CD4-positive, alpha-beta T cell treated with Interleukin-15 for 1 hour (primary cell): ENCODE measurements around the gene CSHL1.
A peak's percentile ranks its signal among the peaks of the same experiment; 100 is the strongest.
"Not testable (repeated sequence)": the region's sequence is repeated elsewhere in the genome, so short reads cannot be mapped to it uniquely, and the experiment has no call there.

Source experiments
- DNase-seq: peaks from one replicate; pipeline ENCODE4 v3.0.0-alpha.2; 2020

CSHL1 gene

GRCh38 chr17:63939884-63940283 lies 28.8 kb upstream of the CSHL1 start:
- DNase-seq: no peak

DNA sequence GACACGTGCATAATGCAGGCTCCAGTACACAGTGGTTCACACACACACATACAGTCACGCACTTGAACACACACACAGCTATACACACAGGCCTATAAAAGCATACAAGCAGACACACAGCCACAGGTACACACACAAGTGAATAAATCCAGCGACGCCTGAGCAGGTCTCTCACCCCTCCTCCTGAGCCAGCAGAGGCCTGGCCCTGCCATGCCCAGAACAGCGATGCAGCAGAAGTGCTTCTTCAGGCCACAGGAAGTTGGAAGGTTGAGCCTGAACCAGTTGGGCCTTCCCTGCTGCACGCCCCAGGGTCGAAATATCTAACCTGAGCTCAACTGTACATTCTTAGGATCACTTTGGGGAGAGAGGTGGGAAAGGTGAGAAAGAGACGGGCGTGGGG lies 28.3 kb upstream of the CSHL1 start:
- no peak for DNase-seq

- no peak for DNase-seq
Observed at GRCh38 chr17:63937920-63938319, 26.9 kb upstream of the CSHL1 start.

- DNase-seq: no peak
Observed at GRCh38 chr17:63937319-63937718, 26.3 kb upstream of the CSHL1 start.

DNA sequence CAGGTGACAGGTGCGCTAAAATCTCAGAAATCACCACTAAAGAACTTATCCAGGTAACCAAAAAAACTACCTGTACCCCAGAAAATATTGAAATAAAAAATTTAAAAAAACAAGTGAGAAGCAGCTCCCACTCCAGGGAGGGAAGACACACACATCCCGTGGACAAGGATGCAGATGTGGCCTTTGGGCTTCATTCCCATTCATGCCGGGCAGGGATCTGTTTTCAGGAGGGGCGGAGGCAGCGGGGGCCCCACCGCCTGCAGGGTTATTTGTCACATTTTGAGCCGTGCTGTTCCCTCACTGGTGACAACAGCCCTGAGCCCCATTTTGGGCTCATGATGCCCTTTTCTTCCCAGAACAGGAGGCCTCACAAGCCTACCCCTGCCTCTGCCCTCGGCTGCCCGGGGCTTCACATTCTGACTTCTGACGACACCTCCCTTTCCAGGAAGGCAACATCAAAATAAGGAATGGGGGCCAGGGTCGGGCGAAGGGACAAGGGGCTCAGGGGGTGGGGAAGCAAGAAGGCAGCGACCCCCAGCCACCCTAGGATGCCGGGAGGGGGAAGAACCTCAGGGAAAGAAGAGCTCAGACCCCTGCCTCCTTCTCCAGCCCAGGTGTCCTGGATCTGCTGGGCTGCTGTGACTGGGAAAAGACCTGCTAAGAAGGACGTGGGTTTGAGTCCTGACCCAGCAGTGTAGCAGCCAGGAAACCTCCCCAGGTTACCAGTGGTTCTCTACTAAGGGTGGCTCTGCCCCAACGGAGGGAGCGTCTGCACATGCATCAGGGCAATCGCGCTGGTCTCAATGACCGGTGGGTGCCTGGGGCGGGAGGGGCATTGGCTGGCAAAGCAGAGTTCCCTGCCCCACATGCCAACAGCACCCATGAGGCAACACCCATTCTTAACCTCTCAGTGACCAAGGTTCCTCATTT lies 23.4 kb upstream of the CSHL1 start:
- no peak for DNase-seq

GRCh38 chr17:63933598-63933997 lies 22.5 kb upstream of the CSHL1 start:
- DNase-seq: no peak

DNA sequence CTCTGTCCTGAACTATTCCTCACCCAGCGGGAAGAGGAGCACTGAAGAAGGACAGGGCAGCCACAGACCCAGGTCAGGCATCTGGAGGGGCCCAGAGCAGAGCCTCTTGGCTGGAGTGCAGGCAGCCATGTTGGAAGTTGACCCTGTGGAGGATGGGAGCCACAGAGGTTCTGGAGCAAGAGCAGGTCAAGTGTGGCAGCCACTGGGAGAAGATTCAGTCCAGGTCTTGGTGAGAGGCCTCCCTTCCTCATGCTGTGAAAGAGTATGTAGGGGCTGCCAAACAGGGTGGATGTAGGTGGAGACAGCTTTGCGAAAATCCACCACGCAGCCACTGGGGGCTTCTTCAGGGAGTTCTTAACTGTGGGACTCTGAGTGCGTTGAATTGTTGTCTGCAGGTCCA lies 21.7 kb upstream of the CSHL1 start:
- DNase-seq: no peak

DNA sequence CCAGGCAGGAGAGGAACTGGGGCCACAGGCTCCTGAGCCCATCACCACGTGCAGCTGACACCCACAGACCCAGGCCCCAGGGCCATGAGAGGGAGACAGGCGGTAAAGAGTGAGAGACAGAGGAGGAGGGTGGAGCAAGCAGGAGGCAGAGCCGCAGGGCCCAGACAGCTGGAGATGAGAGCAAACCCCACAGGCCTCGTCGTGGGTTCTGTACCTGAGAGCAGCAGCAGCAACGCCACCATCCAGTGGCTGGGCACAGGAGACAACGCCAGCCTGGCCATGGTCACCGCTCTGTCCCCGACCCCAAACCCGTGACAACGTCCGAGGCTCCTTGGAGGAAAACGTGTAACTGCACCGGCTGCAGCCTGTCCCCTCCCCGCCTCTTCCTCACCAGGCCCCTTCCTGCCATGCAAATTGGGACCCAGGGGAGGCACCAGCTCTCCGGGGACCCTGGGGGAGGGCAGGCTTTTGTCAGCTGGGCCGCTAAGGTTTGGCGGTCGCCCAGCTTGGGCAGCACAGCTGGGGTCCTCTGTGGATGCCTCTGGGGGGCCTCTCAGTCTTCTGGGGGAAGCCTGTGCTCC lies 21.0 kb upstream of the CSHL1 start, which contains the start of gene CD79B:
CD79B (minus strand) TSS at position 351 of the 581 bp plus-strand sequence; CDS start at position 281, 70 bp downstream.
- peak; percentile 64 for DNase-seq

- peak; percentile 78 for DNase-seq
Observed at GRCh38 chr17:63930951-63931575, 20.0 kb upstream of the CSHL1 start.

DNA sequence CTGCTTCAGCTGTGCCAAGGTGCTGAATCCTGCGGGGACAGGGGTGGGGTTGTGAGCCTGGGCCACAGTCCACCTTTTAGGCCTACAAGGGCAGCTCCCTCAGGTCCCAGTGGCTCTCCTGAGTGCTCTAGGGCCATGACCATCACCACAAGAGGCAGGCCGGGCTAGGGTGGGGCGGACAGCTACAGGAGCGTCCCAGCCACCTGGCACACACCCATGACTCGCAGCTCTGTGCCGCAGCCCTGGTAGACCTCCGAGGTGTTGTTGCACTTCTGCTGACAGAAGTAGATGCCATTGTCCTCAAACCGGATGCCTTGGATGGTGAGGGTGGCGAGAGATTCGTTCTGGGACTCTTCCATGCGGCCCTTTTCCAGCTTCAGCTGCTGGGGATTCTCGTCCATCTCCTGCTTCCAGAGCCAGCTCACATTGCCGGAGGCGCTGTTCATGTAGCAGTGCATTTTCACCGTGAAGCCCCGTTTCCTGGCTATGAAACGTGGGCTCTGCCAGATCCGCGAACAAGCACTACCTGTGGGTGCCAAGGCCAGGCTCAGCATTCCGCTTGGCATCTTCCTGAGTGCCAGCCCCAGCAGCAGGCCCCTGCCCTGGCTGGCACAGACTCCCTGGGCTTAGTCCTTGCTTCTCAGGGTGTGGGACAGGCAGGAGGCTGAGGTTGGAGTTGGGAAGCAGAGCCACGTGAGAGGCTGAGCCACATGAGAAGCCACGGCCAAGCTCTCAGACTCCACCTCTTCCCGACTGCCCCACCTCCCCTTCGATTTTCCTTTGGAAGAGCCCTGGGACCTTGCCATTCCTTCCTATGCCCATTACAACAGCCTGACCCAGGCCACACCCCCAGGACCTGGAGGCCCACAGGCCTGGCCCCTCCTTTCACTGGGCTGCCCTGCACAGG lies 19.1 kb upstream of the CSHL1 start:
- no peak for DNase-seq

- DNase-seq: no peak
Observed at GRCh38 chr17:63928966-63929695, 18.1 kb upstream of the CSHL1 start.

- DNase-seq: no peak
Observed at GRCh38 chr17:63928172-63928666, 17.2 kb upstream of the CSHL1 start.

GRCh38 chr17:63927464-63928171 lies 16.6 kb upstream of the CSHL1 start:
- no peak for DNase-seq

DNA sequence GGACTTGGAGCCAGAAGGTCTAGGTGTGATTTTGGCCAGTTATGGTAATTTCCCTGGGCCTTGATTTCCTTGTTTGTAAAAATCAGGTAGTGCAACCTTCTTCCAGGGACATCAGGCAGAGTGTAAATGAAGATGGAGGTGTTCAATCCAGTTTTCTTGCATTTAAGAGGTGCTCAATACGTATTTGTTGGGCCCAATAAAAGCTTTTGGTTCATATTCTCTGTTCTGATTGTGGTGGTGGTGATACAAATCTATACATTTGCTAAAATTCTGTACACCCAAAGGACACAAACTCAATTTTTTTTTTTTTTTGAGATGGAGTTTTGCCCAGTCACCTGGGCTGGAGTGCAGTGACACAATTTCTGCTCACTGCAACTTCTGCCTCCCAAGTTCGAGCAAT lies 15.1 kb upstream of the CSHL1 start:
- DNase-seq: no peak

DNA sequence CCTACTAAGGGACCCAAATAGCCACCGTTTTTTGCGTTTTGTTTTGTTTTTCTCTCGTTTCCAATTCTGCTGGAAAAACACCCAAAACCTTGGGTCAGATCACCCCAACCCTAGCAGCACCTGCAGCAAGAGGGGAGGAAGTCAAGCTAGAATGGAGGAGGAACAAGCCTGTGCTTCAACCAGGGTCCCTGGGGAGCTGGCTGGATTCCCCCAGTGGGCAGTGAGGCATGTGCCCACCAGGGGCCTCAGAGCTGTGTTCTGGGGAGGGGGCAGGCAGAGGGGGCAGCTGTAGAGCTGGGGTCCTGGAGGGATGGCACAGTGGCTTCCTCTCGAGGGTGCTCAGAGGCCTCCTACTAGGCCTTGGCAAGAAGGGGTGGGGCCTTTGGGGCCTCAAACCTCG lies 14.6 kb upstream of the CSHL1 start:
- DNase-seq: peak; percentile 71

DNA sequence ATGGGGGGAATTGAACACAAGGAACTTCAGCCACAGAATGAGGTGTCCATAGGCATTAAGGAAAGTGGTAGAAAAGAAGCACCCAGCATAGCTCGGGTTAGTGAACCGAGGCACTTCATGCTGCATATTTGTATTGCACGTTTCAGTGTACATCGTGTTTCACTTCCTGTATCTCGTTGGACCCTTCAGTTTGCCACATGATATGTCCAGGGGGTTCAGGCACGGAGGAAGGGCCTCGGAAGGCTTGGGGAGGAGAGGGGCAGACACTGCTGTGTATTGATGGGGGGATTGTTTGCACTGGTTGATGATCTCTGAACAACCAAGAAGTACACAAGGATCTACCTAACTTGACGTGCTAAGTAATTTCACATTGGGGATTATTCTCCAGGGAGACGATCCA lies 11.3 kb upstream of the CSHL1 start:
- peak; percentile 32 for DNase-seq

DNA sequence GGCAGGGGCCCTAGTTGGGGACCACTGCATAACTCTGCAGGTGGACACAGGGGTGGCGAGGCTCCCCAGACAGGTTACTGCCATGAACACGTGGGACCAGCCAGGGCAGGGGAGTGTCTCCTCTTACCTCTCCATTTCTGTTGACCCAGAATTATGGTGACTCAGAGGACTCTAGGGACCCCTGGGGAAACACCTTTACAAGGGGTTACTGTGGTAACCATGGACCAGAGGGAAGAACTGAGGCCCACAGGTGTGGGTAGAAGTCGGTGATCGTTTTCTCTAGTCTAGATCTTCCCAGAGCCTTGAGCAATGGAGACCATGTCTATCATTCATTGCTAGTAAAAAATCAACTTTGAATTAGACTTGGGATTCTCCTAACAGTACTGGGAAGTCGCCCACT lies 9.7 kb upstream of the CSHL1 start:
- DNase-seq: peak; percentile 46

GRCh38 chr17:63920050-63920449 lies 9.0 kb upstream of the CSHL1 start:
- DNase-seq: not testable (repeated sequence)

DNA sequence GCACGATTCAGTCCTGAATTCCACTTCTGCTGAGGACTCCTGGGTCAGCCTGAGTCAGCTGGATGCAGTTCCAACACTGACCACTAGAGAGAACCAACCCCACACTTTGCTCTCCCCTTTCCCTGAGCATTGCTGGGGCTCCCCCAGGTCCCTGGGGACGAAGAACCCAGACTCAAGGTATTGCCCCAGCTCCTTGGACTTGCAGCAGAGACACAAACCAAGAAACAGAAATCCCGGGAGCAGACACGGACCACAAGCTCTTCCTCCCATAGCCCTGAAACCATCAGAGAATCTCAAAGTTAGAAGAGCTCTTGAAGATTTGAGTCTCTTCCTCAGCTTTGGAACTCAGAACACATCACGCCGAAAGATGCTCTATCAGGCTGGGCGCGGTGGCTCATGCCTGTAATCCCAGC lies 8.3 kb upstream of the CSHL1 start:
- DNase-seq: peak; percentile 79

DNA sequence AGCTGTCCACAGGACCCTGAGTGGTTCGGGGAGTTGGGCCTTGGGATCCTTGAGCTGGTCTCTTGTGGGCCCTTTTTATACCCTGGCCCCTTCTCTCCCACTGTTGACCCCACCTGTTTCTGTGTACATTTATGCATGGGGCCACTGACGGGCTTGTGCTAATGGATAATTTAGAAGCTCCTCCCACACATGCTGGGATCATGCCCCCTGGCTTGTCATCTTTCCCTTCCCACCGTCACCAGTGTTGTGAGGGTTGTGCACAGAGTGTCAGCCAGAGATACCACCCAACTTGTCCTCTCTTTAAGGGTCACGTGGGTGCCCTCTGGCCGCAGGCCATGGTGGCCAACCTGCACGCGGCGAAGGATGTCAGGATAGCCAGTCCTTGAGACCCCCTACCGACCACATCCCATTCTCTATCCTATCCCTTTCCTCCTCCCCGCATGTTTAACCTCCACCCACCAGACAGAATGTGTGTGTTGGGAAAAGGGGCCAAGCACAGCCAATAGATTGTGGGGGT lies 7.8 kb upstream of the CSHL1 start, which contains the start of gene GH1:
GH1 (minus strand) TSS at position 51 of the 517 bp plus-strand sequence. CDS start 63 bp downstream, outside the sequence.
- DNase-seq: not testable (repeated sequence)

DNA sequence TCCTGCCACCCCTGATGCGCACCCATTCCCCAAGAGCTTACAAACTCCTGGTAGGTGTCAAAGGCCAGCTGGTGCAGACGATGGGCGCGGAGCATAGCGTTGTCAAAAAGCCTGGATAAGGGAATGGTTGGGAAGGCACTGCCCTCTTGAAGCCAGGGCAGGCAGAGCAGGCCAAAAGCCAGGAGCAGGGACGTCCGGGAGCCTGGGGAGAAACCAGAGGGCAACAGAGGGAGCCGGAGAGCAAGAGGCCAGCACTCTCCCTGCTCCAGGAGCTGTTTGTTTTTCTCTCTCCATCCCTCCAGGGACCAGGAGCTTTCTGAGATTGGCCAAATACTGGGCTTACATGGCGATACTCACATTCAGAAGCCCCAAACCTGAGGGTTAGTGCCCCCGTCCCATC lies 7.2 kb upstream of the CSHL1 start:
- DNase-seq: no peak
